Progenitor cell of endocrine pancreas (in vitro differentiated cells): ENCODE data around the gene PPIH. TPM values are rescaled to one million over a fixed set of nuclear protein-coding genes. Genes with fewer than 3 reads are reported as not detected.
A peak's percentile ranks its signal among the peaks of the same experiment; 100 is the strongest.
"Not testable (repeated sequence)": the region's sequence is repeated elsewhere in the genome, so short reads cannot be mapped to it uniquely, and the experiment has no call there.

ENCODE experiments used
- DNase-seq: peaks from one replicate; pipeline ENCODE4 v3.0.0; 2021; ENCODE audit warnings: low spot score; ENCODE audit not compliant: unreplicated experiment
- H3K27ac Mint-ChIP-seq: 2 replicates; pipeline ENCODE4 v1.8.0; 2021; ENCODE audit warnings: mild to moderate bottlenecking, moderate library complexity, mixed read lengths
- H3K27me3 Mint-ChIP-seq: 2 replicates; pipeline ENCODE4 v1.8.0; 2021; ENCODE audit warnings: mixed read lengths
- H3K36me3 Mint-ChIP-seq: 2 replicates; pipeline ENCODE4 v1.8.0; 2022; ENCODE audit warnings: mixed read lengths; ENCODE audit not compliant: insufficient read depth
- H3K4me1 Mint-ChIP-seq: 2 replicates; pipeline ENCODE4 v1.8.0; 2021; ENCODE audit warnings: low read depth, mixed read lengths
- H3K4me3 Mint-ChIP-seq: 2 replicates; pipeline ENCODE4 v1.8.0; 2021; ENCODE audit warnings: low read depth, mild to moderate bottlenecking, moderate library complexity, mixed read lengths
- H3K9me3 Mint-ChIP-seq: 2 replicates; pipeline ENCODE4 v1.8.0; 2021; ENCODE audit warnings: low read depth, mixed read lengths
- CTCF ChIP-seq: fragments of 200-600 bp; sonication (generic); IDR thresholded peaks from one replicate; pipeline ENCODE4 v1.5.0; 2021; ENCODE audit warnings: antibody characterized with exemption, mild to moderate bottlenecking; ENCODE audit not compliant: unreplicated experiment
- total RNA-seq: library from RNA; stranded (reverse); gene quantifications from 2 replicates; pipeline ENCODE4 v1.2.1, GENCODE V29; 2021

Gene PPIH
- total RNA-seq, 1 donor from 2014 or later = 53.4 TPM

GRCh38 chr1:42676534-42677087 is 18.4 kb downstream of the PPIH start:
- H3K36me3 Mint-ChIP-seq = peaks cover 2% of the 10 kb centered on the region
- no peak for DNase-seq
- TF ChIP-seq CTCF = no peak
- H3K4me3 Mint-ChIP-seq = no peak overlapping the region
- no peaks in the 10 kb centered on the region for H3K9me3 Mint-ChIP-seq
- peaks cover 9% of the 10 kb centered on the region for H3K4me1 Mint-ChIP-seq
- H3K27ac Mint-ChIP-seq = no peak overlapping the region
- H3K27me3 Mint-ChIP-seq = no peaks in the 10 kb centered on the region

- TF ChIP-seq CTCF = no peak
- H3K4me3 Mint-ChIP-seq = no peak overlapping the region
- H3K4me1 Mint-ChIP-seq = peaks cover 19% of the 10 kb centered on the region
- H3K27ac Mint-ChIP-seq = no peak overlapping the region
- peaks cover 4% of the 10 kb centered on the region for H3K36me3 Mint-ChIP-seq
- no peaks in the 10 kb centered on the region for H3K9me3 Mint-ChIP-seq
- no peaks in the 10 kb centered on the region for H3K27me3 Mint-ChIP-seq
- DNase-seq = no peak
Observed at GRCh38 chr1:42679364-42679983, 21.3 kb downstream of the PPIH start.

GRCh38 chr1:42680055-42680454 is 21.8 kb downstream of the PPIH start:
- peaks cover 25% of the 10 kb centered on the region for H3K4me1 Mint-ChIP-seq
- peaks cover 8% of the 10 kb centered on the region for H3K36me3 Mint-ChIP-seq
- peak overlapping the region; percentile 94 for H3K4me3 Mint-ChIP-seq
- no peak overlapping the region for H3K27ac Mint-ChIP-seq
- TF ChIP-seq CTCF = no peak
- DNase-seq = no peak
- no peaks in the 10 kb centered on the region for H3K27me3 Mint-ChIP-seq
- no peaks in the 10 kb centered on the region for H3K9me3 Mint-ChIP-seq

GRCh38 chr1:42680921-42681683 is 22.9 kb downstream of the PPIH start:
- Mint-ChIP-seq H3K4me3 (peak overlapping the region; percentile 94), H3K27ac (peak overlapping the region; percentile 98), H3K4me1 (peaks cover 33% of the 10 kb centered on the region), H3K9me3 (no peaks in the 10 kb centered on the region), H3K27me3 (no peaks in the 10 kb centered on the region), H3K36me3 (peaks cover 10% of the 10 kb centered on the region)
- no peak for TF ChIP-seq CTCF
- DNase-seq = no peak

GRCh38 chr1:42681741-42682483 is 23.7 kb downstream of the PPIH start, which contains the start of gene YBX1:
TSS of gene YBX1 (plus strand) at chr1:42682418. CDS start at chr1:42682566, 148 bp downstream.
- DNase-seq = peak; percentile 91
- Mint-ChIP-seq H3K27me3 (no peaks in the 10 kb centered on the region), H3K36me3 (peaks cover 12% of the 10 kb centered on the region), H3K4me1 (peaks cover 40% of the 10 kb centered on the region), H3K4me3 (peak within 1 kb of the TSS; percentile 94), H3K9me3 (no peaks in the 10 kb centered on the region), H3K27ac (peak within 1 kb of the TSS; percentile 98)
- no peak for TF ChIP-seq CTCF

- H3K27ac Mint-ChIP-seq = peak overlapping the region; percentile 98
- not testable (repeated sequence) for DNase-seq, H3K27me3 Mint-ChIP-seq, H3K9me3 Mint-ChIP-seq
- peaks cover 13% of the 10 kb centered on the region for H3K36me3 Mint-ChIP-seq
- H3K4me3 Mint-ChIP-seq = peak overlapping the region; percentile 94
- peaks cover 42% of the 10 kb centered on the region for H3K4me1 Mint-ChIP-seq
Observed at GRCh38 chr1:42682484-42682738, 24.2 kb downstream of the PPIH start.
